GM23338 (cell line): Measurements from ENCODE around the gene DNAJB6. TPM values are rescaled to one million over a fixed set of nuclear protein-coding genes. Genes with fewer than 3 reads are reported as not detected.

ENCODE experiments used
- ATAC-seq: fragments of 200-7000 bp; cut with Tn5 transposase; 3 replicates; pipeline ENCODE4 v1.9.1; 2020
- DNase-seq: peaks from one replicate; pipeline ENCODE4 v3.0.0-alpha.2; 2015; ENCODE audit warnings: low spot score
- H2AFZ ChIP-seq: fragments of 200-600 bp; sonication (generic); 2 replicates; pipeline ENCODE4 v1.8.0; 2016; ENCODE audit warnings: antibody characterized with exemption, mild to moderate bottlenecking, moderate library complexity
- H3F3A ChIP-seq: fragments of 200-600 bp; sonication (generic); replicated peaks from 2 replicates; pipeline ENCODE4 v1.8.0; 2017; ENCODE audit warnings: antibody characterized with exemption, mixed run types, low read depth
- H3K27ac ChIP-seq: fragments of 200-600 bp; sonication (generic); 2 replicates; pipeline ENCODE4 v1.6.1; 2016; ENCODE audit warnings: low read depth
- H3K27me3 ChIP-seq: fragments of 200-600 bp; sonication (generic); 2 replicates; pipeline ENCODE4 v1.8.0; 2016; ENCODE audit warnings: mild to moderate bottlenecking, mixed run types, moderate library complexity; ENCODE audit not compliant: insufficient read depth
- H3K36me3 ChIP-seq: fragments of 200-600 bp; sonication (generic); 2 replicates; pipeline ENCODE4 v1.8.0; 2016; ENCODE audit warnings: mild to moderate bottlenecking; ENCODE audit not compliant: insufficient read depth
- H3K4me1 ChIP-seq: fragments of 200-600 bp; sonication (generic); 2 replicates; pipeline ENCODE4 v1.8.0; 2016; ENCODE audit warnings: mild to moderate bottlenecking, moderate library complexity; ENCODE audit not compliant: insufficient read depth
- H3K4me2 ChIP-seq: fragments of 200-600 bp; sonication (generic); 2 replicates; pipeline ENCODE4 v1.7.1; 2017; ENCODE audit warnings: mixed run types
- H3K4me3 ChIP-seq: fragments of 200-600 bp; sonication (generic); 2 replicates; pipeline ENCODE4 v1.6.1; 2016; ENCODE audit warnings: mixed run types
- H3K79me2 ChIP-seq: fragments of 200-600 bp; sonication (generic); replicated peaks from 2 replicates; pipeline ENCODE4 v1.8.0; 2017; ENCODE audit warnings: mild to moderate bottlenecking; ENCODE audit not compliant: insufficient read depth
- H3K9me2 ChIP-seq: fragments of 200-600 bp; sonication (generic); 2 replicates; pipeline ENCODE4 v1.8.0; 2017; ENCODE audit not compliant: insufficient read depth
- H4K20me1 ChIP-seq: fragments of 200-600 bp; sonication (generic); replicated peaks from 2 replicates; pipeline ENCODE4 v1.8.0; 2017; ENCODE audit warnings: mild to moderate bottlenecking; ENCODE audit not compliant: insufficient read depth
- H3K27ac Mint-ChIP-seq: 2 replicates; pipeline ENCODE4 v1.8.0; 2020; ENCODE audit warnings: inconsistent platforms, mild to moderate bottlenecking, moderate library complexity, mixed read lengths
- H3K27me3 Mint-ChIP-seq: 3 replicates; pipeline ENCODE4 v1.8.0; 2022; ENCODE audit warnings: low read depth, mild to moderate bottlenecking, moderate library complexity, mixed read lengths, inconsistent platforms; ENCODE audit not compliant: insufficient read depth, poor library complexity
- H3K36me3 Mint-ChIP-seq: 3 replicates; pipeline ENCODE4 v1.8.0; 2021; ENCODE audit warnings: low read depth, mild to moderate bottlenecking, inconsistent platforms, moderate library complexity, mixed read lengths
- H3K4me1 Mint-ChIP-seq: 3 replicates; pipeline ENCODE4 v1.8.0; 2020; ENCODE audit warnings: mild to moderate bottlenecking, inconsistent platforms, mixed read lengths
- H3K4me3 Mint-ChIP-seq: 3 replicates; pipeline ENCODE4 v1.8.0; 2021; ENCODE audit warnings: moderate library complexity, mild to moderate bottlenecking, inconsistent platforms, mixed read lengths
- H3K9me3 Mint-ChIP-seq: 3 replicates; pipeline ENCODE4 v1.8.0; 2020; ENCODE audit warnings: moderate library complexity, mild to moderate bottlenecking, inconsistent platforms, mixed read lengths
- CREB1 ChIP-seq: fragments of 250-450 bp; sonication (Bioruptor Pico); IDR thresholded peaks from 2 replicates; pipeline ENCODE4 v1.5.0; 2020; ENCODE audit warnings: low read depth, mild to moderate bottlenecking, moderate library complexity
- EZH2 ChIP-seq: fragments of 200-600 bp; sonication (generic); IDR thresholded peaks from one replicate; pipeline ENCODE4 v1.8.0; 2017; ENCODE audit warnings: antibody characterized with exemption, mild to moderate bottlenecking, low read depth; ENCODE audit not compliant: unreplicated experiment
- EZH2phosphoT487 ChIP-seq: fragments of 200-600 bp; sonication (generic); IDR thresholded peaks from one replicate; pipeline ENCODE4 v1.8.1; 2018; ENCODE audit warnings: antibody characterized with exemption; ENCODE audit not compliant: unreplicated experiment
- JUNB ChIP-seq: IDR thresholded peaks from one replicate; pipeline ENCODE4 v1.6.1; 2016; ENCODE audit warnings: antibody characterized with exemption; ENCODE audit not compliant: unreplicated experiment
- REST ChIP-seq: IDR thresholded peaks from one replicate; pipeline ENCODE4 v1.6.1; 2018; ENCODE audit warnings: antibody characterized with exemption; ENCODE audit not compliant: unreplicated experiment
- ZNF114 ChIP-seq: fragments of 250-450 bp; sonication (Bioruptor Pico); IDR thresholded peaks from 2 replicates; pipeline ENCODE4 v1.5.0; 2020; ENCODE audit warnings: mild to moderate bottlenecking, moderate library complexity
- ZNF331 ChIP-seq: fragments of 250-450 bp; sonication (Bioruptor Pico); IDR thresholded peaks from 2 replicates; pipeline ENCODE4 v1.5.0; 2020; ENCODE audit warnings: low read depth, mild to moderate bottlenecking, moderate library complexity
- ZNF462 ChIP-seq: fragments of 250-450 bp; sonication (Bioruptor Pico); IDR thresholded peaks from 2 replicates; pipeline ENCODE4 v1.5.0; 2020; ENCODE audit warnings: mild to moderate bottlenecking, moderate library complexity
- polyA plus RNA-seq: library from polyadenylated mRNA; unstranded; fragments of >200 nt; fragmentation: Nextera tagmentation; extraction: Ambion mirVana; gene quantifications from 2 replicates; pipeline ENCODE4 v1.2.1, GENCODE V29; 2016
- total RNA-seq: library from RNA; depleted of rRNA; stranded (reverse); fragments of >200 nt; shearing (Covaris generic); gene quantifications from 2 replicates; pipeline ENCODE4 v1.2.3, GENCODE V29; 2014
- TF ChIP-seq, protein P1 (sequence below): IDR thresholded peaks from 2 replicates; pipeline ENCODE4 v1.6.1; 2016; ENCODE audit warnings: antibody characterized with exemption

Gene DNAJB6
- total and polyA plus RNA-seq, 2 experiments from 2014 or later, result 308 to 322 TPM

DNA sequence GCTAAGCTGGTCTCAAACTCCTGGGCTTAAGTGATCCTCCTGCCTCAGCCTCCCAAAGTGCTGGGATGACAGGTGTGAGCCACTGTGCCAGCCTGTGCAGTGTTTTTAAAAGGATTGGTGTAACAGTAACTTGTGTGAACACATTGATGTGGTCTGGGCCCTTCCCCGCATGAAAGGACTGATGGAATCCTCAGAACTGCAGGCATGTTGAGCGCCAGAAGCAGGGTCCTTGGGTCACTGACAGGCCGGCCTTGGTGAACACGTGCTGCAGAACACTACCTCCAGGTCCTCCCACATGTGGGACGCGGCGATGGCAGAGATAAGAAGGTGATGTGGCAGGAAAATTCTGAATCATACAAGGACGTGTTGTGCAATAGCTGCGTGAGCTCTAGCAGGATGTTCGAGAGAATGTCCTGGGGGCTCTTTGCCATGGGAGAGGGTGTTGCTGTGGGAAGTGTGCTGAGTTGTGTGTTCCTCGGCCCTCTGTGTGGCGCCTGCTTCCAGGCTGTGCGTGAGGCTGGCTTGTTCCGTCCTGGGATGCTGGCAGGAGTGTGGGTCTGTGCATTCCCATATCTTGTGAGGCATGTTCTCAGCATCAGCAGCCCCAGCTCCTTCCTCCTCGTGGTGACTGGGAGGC, 68.2 kb downstream of the DNAJB6 start (continued):
- TF ChIP-seq EZH2 (no peak), ZNF114 (CRISPR knock-in tag) (no peak), ZNF331 (CRISPR knock-in tag) (no peak), REST (no peak)

DNA sequence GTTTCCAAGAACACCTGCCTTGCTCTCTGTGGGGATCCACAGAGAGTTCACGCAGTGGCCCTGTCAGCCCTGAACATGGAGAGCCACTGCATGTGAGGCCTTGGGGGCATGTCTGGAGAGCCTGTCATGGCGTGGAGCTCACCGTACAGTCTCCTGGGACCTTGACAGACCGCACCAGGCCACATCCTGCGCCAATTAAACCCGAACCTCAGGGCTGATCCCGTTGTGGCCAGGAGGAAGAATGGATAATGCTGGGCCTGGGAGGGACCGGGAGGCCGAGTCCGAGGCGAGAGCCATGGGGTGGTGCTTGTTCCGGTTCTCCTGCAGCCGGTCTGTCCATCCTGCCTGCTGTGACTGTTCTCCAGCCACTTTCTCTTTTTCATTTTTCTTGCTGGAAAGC, 68.7 kb downstream of the DNAJB6 start:
- no peaks in the 10 kb centered on the region for H3K9me2 ChIP-seq
- peaks cover 53% of the 10 kb centered on the region for H3F3A ChIP-seq
- peak overlapping the region; percentile 66; the same call in 1 of the 2 replicates for H3K27ac ChIP-seq
- H3K9me3 Mint-ChIP-seq, result no peaks in the 10 kb centered on the region
- no peak overlapping the region for H3K27ac Mint-ChIP-seq
- peaks cover 30% of the 10 kb centered on the region for H3K27me3 Mint-ChIP-seq
- H2AFZ ChIP-seq, result no peak overlapping the region
- H3K4me1 ChIP-seq, result peaks cover 6% of the 10 kb centered on the region; the same call in 1 of the 2 replicates
- H3K4me1 Mint-ChIP-seq, result peaks cover 20% of the 10 kb centered on the region
- H4K20me1 ChIP-seq, result peaks cover 46% of the 10 kb centered on the region
- peaks cover 58% of the 10 kb centered on the region for H3K36me3 Mint-ChIP-seq
- H3K36me3 ChIP-seq, result peaks cover 4% of the 10 kb centered on the region; the same call in 1 of the 2 replicates
- peaks cover 82% of the 10 kb centered on the region for H3K79me2 ChIP-seq
- no peaks in the 10 kb centered on the region for H3K27me3 ChIP-seq
- no peak overlapping the region for H3K4me3 ChIP-seq
- no peak overlapping the region for H3K4me3 Mint-ChIP-seq
- DNase-seq, result no peak
- no peak for ATAC-seq
- no peak overlapping the region for H3K4me2 ChIP-seq
- TF ChIP-seq REST (no peak), JUNB (no peak), EZH2phosphoT487 (no peak), ZNF331 (CRISPR knock-in tag) (no peak), CREB1 (CRISPR knock-in tag) (no peak), ZNF462 (CRISPR knock-in tag) (no peak), EZH2 (no peak)
- TF ChIP-seq, protein P1, sequence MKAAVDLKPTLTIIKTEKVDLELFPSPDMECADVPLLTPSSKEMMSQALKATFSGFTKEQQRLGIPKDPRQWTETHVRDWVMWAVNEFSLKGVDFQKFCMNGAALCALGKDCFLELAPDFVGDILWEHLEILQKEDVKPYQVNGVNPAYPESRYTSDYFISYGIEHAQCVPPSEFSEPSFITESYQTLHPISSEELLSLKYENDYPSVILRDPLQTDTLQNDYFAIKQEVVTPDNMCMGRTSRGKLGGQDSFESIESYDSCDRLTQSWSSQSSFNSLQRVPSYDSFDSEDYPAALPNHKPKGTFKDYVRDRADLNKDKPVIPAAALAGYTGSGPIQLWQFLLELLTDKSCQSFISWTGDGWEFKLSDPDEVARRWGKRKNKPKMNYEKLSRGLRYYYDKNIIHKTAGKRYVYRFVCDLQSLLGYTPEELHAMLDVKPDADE, result no peak
